Subcutaneous abdominal adipose tissue (tissue), 5 donors: ENCODE data around the gene MRPS5.

Source experiments
- H3K27ac ChIP-seq: one replicate; pipeline ENCODE4 v1.7.0; 2013; ENCODE audit warnings: low read depth, mild to moderate bottlenecking, inconsistent platforms, low read length, moderate library complexity
- H3K27me3 ChIP-seq, 5 donors: one replicate each; pipeline ENCODE4 v1.7.0; 2013; ENCODE audit warnings: low read length in 5 of 5, inconsistent platforms in 1 of 5; ENCODE audit not compliant: control insufficient read depth in 5 of 5, insufficient read depth in 4 of 5
- H3K36me3 ChIP-seq, 5 donors: one replicate each; pipeline ENCODE4 v1.7.0; 2013; ENCODE audit warnings: low read length in 5 of 5; ENCODE audit not compliant: control insufficient read depth in 5 of 5, insufficient read depth in 5 of 5
- H3K4me1 ChIP-seq, 5 donors: one replicate each; pipeline ENCODE4 v1.7.0; 2013; ENCODE audit warnings: low read length in 5 of 5, mild to moderate bottlenecking in 3 of 5, moderate library complexity in 1 of 5; ENCODE audit not compliant: control insufficient read depth in 5 of 5, insufficient read depth in 5 of 5
- H3K4me3 ChIP-seq, 5 donors: one replicate each; pipeline ENCODE4 v1.7.0; 2013; ENCODE audit warnings: low read length in 5 of 5, low read depth in 1 of 5
- H3K9ac ChIP-seq, 5 donors: one replicate each; pipeline ENCODE4 v1.7.0; 2013; ENCODE audit warnings: low read length in 5 of 5, mild to moderate bottlenecking in 4 of 5, moderate library complexity in 3 of 5
- H3K9me3 ChIP-seq, 5 donors: one replicate each; pipeline ENCODE4 v1.7.0; 2013; ENCODE audit warnings: low read length in 5 of 5; ENCODE audit not compliant: control insufficient read depth in 5 of 5
- donor health status: healthy.
- donor health status: healthy.
- donor health status: healthy.
- donor health status: healthy.
- donor health status: healthy.

Gene MRPS5

DNA sequence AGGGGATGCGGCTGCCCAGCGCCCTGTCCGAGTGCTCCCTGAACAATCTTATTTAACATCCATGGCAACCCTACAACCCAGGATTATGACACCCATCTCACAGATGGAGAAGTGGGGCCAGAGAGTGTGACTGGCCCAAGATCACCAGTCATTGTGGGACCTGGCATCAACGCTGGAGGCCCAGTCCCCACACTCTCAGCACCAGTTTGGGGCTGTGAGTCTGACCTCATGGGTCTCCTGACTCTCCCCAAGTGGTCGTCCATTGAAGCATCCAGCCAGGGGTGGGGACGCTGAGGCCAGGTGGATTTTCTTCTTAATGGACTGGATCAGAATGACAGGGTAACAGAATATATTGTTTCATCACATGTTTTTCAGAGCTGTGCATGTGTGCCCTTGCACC lies 71.6 kb downstream of the MRPS5 start:
- Histone ChIP-seq H3K9ac (no peak overlapping the region), H3K36me3 (no peaks in the 10 kb centered on the region), H3K4me3 (no peak overlapping the region), H3K27me3 (peaks cover 0 to 22% (median 20%) of the 10 kb centered on the region in 5 donors), H3K9me3 (no peaks in the 10 kb centered on the region), H3K27ac (no peak overlapping the region), H3K4me1 (no peaks in the 10 kb centered on the region)

DNA sequence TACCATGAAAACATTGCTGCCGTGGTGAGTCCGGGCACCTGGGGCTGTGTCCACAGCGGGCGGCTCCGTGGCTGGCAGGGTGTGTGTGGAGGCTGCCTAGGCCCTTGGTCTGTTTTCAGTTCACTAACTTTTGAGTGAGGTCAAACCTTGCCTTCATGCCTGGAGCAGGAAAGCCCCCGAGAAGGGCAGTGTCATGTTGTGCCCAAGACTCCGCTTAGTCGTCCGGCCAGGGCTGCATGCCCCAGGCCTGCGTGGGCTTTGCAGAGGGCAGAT lies 72.0 kb downstream of the MRPS5 start:
- no peak overlapping the region for H3K27ac ChIP-seq
- no peaks in the 10 kb centered on the region for H3K9me3 ChIP-seq
- H3K9ac ChIP-seq = no peak overlapping the region
- no peaks in the 10 kb centered on the region for H3K4me1 ChIP-seq
- peaks cover 0 to 22% (median 20%) of the 10 kb centered on the region in 5 donors for H3K27me3 ChIP-seq
- no peaks in the 10 kb centered on the region for H3K36me3 ChIP-seq
- H3K4me3 ChIP-seq = no peak overlapping the region

DNA sequence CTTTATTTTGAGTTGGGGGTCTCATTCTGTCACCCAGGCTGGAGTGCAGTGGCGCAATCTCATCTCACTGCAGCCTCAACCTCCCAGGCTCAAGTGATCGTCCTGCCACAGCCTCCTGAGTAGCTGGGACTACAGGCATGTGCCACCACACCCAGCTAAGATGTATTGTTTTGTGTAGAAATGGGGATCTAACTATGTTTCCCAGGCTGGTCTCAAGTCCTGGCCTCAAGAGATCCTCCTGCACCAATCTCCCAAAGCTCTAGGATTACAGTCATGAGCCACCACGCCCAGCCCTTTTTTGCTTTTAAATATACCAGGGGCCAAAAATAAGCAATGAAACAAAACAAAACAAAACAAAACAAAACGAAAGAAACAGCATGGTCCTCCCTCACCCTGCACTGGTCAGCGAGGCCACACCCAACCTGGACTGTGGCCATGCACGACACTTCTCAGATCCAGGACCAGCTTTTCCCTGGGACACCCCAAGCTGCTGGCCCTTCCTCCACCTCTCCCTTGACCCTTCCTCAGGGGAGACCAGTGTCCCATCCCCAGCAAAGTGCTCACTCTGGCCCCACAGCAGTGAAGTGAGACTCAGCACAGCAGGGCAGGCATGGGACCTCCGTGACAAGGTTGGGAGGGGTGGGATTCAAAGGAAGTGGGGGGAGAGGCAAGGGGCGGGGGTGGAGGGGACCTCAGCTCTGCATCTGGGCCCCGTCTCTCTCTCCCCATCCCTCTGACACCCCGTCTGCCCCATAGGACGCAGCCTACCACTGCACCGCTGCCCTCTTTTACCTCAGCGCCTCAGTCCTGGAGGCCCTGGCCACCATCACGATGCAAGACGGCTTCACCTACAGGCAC lies 72.6 kb downstream of the MRPS5 start:
- Histone ChIP-seq H3K27ac (no peak overlapping the region), H3K4me1 (no peaks in the 10 kb centered on the region), H3K9ac (no peak overlapping the region), H3K36me3 (no peaks in the 10 kb centered on the region), H3K4me3 (no peak overlapping the region), H3K9me3 (no peaks in the 10 kb centered on the region), H3K27me3 (peaks cover 0 to 21% (median 16%) of the 10 kb centered on the region in 5 donors)

DNA sequence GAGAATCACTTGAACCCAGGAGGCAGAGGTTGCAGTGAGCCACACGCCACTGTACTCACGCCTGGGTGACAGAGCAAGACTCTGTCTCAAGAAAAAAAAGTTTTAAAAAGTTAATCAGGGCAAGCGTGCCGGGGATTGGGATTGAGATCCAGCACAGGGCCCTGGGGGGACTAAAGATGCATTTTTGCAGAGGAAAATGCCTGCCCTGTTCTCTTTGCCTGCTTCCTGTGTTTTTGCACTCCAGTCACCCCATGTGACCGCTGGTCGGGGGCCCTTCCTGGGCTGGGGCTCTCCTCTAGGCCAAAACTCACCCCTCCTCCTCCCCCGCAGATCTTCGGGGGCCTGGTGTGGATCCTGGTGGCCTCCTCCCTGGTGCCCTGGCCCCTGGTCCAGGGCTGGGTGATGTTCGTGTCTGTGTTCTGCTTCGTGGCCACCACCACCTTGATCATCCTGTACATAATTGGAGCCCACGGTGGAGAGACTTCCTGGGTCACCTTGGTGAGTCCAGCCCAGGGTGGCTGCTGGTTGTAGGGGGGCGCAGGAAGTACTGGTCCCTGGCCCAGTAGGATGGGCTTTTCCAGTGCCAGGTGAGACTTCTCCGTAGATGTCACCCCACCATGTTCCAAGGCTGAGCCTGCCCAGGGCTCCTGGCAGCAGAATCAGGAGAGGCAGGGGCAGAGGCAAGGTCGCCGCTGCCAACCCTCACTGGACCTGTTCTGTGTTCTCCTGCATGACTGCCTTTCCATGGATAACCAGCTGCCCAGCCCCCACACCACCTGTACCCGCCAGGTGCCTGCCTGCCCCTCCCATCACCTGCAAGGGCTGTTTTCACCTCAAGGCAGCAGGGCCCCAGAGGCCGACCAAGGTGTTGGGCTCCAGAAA lies 73.7 kb downstream of the MRPS5 start:
- peaks cover 0 to 16% (median 12%) of the 10 kb centered on the region in 5 donors for H3K27me3 ChIP-seq
- no peak overlapping the region for H3K4me3 ChIP-seq
- no peaks in the 10 kb centered on the region for H3K36me3 ChIP-seq
- H3K9me3 ChIP-seq = no peaks in the 10 kb centered on the region
- peaks cover 3 to 10% (median 9%) of the 10 kb centered on the region in 5 donors for H3K4me1 ChIP-seq
- H3K9ac ChIP-seq = no peak overlapping the region
- no peak overlapping the region for H3K27ac ChIP-seq

DNA sequence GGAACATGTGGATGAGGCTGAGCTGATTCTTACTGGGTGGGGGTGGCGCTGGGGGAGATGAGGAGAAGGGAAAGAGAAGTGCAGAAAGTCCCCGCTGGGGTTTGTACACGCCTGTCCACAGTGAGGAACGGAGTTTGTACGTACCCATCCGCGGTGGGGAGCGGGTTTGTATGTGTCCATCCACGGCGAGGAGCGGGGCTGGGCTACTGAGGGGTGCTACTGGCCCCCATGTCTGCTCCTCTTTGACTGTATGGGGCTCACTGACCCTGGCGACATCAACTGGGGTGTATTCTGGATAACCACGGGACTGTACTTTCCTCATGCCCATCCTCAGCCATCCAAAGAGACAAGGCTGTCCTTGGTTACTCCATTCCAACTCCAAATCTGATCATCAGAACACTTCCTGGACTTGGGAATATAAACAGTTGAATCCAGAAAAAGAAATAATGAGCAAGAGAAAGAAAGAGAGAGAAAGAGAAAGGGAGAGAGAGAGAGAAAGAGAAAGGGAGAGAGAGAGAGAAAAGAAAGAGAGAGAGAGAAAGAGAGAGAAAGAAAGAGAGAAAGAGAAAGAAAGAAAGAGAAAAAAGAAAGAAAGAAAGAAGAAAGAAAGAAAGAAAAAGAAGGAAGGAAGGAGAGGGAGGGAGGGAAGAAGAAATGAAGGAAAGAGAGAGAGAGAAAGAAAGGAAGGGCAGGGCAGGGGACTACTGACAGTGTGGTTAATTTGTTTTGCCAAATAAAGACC lies 75.1 kb downstream of the MRPS5 start:
- Histone ChIP-seq H3K4me3 (no peak overlapping the region), H3K36me3 (no peaks in the 10 kb centered on the region), H3K9me3 (no peaks in the 10 kb centered on the region), H3K4me1 (peaks cover 3 to 12% (median 10%) of the 10 kb centered on the region in 5 donors), H3K27me3 (peaks cover 0 to 10% (median 2%) of the 10 kb centered on the region in 5 donors), H3K9ac (no peak overlapping the region), H3K27ac (no peak overlapping the region)

DNA sequence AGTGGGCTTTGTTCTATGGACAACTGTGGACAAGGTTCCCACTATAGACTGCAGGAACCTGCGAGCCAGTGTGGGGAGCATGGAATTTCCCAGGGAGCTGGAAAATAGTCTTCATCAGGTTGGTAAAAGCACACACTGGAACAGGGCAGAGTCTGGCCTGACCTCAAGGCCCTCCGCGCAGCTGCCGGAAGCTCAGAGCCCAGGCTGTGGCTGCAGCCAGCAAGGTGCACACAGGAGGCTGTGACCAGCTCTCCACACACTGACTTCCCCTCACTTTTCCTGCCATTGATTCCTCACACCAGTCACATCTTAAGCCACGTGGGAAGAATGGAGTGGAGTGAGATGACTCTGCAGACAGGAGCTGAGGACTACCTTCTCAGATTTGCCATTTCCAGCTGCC lies 77.0 kb downstream of the MRPS5 start:
- Histone ChIP-seq H3K4me1 (peaks cover 3 to 12% (median 10%) of the 10 kb centered on the region in 5 donors), H3K9ac (no peak overlapping the region), H3K9me3 (no peaks in the 10 kb centered on the region), H3K27ac (no peak overlapping the region), H3K27me3 (peaks cover 0 to 15% (median 0%) of the 10 kb centered on the region in 5 donors), H3K36me3 (no peaks in the 10 kb centered on the region), H3K4me3 (no peak overlapping the region)

DNA sequence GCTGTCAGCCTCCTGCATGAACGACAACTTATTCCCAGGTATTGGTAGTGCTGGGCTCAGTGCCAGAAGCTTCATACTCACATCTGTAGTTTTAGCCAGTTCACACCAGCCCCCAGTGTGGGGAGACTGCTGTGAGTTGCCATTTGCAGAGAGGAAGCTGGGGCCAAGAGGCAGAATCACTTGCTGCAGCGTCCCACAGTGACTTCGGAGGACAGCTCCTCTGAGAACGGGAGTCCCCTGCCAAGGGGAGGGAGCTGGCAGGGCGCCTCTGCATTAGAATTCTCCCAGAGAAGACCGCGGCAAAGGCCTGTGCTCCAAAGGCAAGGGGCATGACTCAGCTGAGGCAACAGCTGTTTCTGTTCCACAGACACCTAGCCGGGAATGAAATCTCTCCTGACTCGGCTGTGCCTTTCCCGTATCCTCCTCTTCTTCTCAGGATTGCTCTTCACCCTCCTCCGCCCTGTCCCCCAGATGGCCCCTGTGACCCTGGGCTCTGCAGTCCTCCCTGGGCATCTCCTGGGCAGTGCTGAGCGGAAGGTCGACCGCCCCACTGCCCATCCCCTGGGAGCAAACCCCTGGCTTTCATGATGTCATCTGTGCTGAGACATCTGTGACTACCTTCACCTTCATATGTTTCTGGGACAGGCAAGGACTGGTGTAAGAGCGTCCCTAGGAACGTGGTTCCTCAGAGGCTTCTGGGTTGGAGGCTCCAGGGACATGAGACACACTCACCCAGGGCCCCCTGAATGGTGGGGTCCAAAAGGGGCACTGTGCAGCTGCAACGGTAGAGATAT lies 78.1 kb downstream of the MRPS5 start:
- Histone ChIP-seq H3K9me3 (no peaks in the 10 kb centered on the region), H3K27ac (no peak overlapping the region), H3K27me3 (peaks cover 0 to 16% (median 0%) of the 10 kb centered on the region in 5 donors), H3K9ac (no peak overlapping the region), H3K4me3 (peak overlapping the region in 2 of 5 donors; percentile 21 to 22), H3K36me3 (no peaks in the 10 kb centered on the region), H3K4me1 (peaks cover 3 to 12% (median 10%) of the 10 kb centered on the region in 5 donors)

DNA sequence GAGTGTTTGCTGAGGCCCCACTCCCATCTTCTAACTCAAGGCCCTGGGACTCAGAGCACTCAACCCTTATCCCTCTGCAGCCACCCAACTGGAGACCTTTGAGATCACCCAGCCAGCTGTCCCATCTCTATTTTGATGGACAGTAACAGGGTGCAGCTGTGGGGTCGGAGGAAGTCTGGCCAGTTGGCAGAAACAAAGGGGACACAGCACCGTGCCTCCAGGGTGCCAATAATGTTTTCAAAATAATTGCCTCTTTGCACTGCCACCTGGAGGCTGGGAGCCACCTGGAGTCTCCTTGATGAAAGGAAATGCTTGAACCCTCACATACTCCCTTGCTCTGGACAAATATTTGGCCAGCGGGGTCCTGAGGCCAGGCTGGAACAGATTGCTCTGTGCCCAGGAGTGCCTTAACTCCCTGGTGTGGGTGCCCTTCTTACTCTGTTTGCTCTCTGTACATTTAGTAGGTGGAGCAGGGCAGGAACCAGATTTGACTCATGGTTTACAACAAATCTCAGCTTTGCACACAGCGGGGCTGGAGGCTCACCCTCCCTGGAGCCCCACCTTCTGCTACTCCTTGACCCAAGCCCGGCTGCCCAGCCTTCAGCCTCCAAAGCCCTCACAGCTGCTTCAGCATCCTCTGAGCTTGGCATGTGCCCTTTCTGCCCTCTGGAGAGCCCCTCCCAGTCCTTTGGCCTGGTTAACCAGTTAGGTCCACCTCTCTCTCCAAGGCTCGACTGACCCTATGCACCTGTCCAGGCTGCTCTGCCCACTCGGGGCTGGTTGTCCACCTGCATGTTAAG lies 78.9 kb downstream of the MRPS5 start:
- Histone ChIP-seq H3K4me3 (peak overlapping the region in 1 of 5 donors; percentile 21), H3K36me3 (no peaks in the 10 kb centered on the region), H3K27me3 (peaks cover 0 to 14% (median 0%) of the 10 kb centered on the region in 5 donors), H3K9ac (no peak overlapping the region), H3K9me3 (no peaks in the 10 kb centered on the region), H3K4me1 (peaks cover 3 to 12% (median 10%) of the 10 kb centered on the region in 5 donors), H3K27ac (no peak overlapping the region)
